CD4-positive, alpha-beta T cell treated with Interleukin-4 for 1 hour (primary cell): ENCODE measurements around the gene GPR50.

ENCODE experiments used
- DNase-seq, 2 donors: peaks; one replicate each; pipeline ENCODE4 v3.0.0-alpha.2; 2020 to 2022

Gene GPR50

DNA sequence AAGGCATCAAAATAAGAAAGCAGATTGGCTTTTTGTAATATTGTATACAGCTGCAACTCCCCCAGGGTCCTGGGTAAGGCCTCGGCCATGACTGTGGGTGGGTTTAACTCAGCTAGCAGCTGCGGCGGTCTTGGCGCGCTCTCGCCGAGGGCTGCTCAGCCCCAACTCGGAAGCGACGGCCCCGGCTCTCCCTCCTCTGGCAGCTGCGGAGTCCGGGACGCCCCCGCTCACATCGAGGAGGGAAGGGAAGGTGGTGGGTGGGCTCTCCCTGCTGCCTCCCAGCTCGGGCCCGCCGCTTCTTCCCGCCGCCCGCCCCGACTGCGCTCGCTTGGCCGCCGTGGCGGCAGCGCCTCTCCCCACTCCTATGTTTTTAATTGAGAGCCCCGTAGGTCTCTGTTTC is 51.2 kb downstream of the GPR50 start:
- DNase-seq = no peak

DNA sequence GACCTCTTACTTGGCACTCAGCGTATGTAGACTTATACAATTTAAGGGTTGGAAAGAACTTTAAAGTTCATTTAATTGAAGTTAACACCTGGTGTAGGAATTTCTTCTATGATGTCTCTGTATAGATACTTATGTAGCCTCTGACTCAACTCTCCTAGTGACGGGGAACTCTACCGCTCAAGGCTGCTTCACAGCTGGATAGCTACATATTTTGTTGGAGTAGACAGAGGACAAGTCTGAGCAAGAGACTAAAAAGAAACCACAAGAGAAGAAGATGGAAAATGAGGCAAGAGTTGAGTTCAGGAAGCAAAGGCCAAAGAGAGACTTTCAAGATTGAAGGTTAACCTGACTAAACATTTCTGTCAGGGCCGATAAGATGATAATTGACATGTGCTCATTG is 52.6 kb downstream of the GPR50 start:
- no peak for DNase-seq
